ENCODE results near the gene FAM50B.

The FAM50B gene, protein sequence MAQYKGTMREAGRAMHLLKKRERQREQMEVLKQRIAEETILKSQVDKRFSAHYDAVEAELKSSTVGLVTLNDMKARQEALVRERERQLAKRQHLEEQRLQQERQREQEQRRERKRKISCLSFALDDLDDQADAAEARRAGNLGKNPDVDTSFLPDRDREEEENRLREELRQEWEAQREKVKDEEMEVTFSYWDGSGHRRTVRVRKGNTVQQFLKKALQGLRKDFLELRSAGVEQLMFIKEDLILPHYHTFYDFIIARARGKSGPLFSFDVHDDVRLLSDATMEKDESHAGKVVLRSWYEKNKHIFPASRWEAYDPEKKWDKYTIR

DNA sequence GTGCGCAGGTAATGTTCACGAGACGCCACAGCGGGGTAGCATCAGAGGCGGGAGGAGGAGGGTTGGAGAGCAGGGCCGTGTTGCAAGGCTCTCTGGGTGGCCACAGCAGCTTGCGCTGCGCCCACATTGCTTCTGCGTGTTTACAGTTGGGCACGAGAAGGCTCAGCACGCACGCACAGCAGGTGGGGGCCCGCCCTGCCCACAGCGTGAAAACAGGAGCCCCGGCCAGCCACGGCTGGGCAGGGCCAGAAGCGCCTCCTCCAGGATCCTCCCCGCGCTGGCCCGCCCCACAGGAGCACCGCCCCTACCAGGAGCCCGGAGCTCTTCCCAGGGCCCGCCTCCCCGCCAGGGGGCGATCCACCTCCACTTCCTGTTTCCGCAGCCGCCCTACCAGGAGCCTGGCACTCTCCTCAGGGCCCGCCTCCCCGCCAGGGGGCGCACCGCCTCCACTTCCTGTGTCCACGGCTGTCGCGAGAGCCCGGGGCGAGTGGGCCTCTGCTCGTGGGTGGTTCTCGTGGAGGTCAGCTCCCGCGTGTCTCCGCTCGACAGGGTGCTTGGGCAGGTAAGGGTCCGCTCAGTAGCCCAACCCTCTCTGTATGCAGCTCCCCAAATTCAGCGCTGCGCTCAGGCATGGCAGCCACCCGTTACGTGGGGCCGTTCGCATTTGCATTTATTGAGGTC lies at the start of gene FAM50B:
Gene FAM50B, plus strand, starts transcription at position 449 of the 681 bp plus-strand sequence. CDS start 439 bp downstream, outside the sequence.
- DNase-seq, result peak; percentile 86

DNA sequence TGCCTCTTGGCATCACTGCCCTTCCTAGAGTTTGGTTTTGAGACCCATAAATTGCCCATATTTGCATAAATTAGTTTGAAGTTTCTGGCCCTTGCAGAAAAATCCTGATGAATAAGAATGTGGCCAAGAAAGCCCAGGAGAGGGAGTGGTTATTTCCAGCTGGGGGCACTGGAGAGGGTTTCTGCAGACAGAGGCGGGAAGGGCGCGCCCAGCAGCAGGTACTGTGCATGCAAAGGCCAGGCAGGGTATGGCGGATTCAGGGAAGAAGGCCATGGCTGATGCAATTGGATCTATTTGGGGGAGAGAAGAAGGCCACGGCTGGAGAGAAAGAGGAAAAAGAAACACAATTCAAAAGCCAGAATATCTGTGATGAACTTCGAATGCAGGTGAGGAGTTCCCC lies 49.5 kb upstream of the FAM50B start:
- DNase-seq, result no peak

DNA sequence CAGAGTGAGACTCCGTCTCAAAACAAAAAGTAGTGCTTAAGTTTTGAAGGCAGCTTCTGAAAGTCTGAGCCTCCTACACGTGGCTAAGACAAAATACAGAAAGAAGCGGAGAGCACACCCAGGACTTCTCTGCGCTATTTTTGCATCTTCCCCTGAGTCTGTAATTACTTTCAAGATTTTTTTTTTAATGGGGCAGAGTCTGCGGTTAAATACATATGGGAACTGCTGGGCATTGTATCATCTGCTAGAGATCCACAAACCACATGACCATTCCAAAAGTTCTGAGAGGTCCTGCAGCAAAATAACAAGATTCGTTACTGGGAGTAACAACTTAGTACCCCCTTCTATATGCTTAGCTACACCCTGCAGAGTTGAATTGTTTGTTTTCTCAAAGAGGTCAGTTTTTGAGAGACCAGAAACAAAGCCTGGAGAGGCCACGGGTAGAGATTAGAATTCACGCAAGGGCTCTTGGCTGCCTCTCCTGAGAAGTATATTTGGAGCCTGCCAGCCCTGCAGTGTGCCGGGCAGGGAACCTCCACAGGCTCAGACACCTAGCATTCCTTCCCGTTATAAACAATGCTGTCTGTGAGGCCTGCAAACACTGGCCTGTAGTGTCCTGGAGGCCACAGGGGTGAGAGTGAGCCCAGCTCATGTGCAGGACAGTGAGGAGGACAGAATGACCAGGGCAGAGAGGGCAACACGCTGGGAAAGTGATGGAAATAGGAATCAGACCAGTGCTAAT lies 48.2 kb upstream of the FAM50B start:
- DNase-seq, result no peak

DNA sequence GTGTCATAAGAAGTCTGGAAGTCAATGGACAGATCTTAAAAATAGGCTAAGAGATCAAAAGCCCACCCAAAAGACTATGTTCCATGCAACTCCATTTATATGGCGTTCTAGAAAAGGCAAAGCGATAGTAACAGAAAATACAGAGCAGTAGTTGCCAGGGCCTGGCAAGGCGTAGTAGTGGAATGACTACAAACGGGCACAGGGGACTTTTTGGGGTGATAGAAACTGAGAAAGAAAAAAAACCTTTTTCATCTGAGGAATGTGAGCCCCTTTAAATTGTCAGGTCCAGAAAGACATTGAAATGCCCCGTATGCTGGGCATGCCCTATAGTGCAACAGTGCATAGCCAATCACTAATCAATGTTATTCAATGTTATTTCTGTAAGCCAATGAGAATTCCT lies 47.2 kb upstream of the FAM50B start:
- DNase-seq, result no peak

DNA sequence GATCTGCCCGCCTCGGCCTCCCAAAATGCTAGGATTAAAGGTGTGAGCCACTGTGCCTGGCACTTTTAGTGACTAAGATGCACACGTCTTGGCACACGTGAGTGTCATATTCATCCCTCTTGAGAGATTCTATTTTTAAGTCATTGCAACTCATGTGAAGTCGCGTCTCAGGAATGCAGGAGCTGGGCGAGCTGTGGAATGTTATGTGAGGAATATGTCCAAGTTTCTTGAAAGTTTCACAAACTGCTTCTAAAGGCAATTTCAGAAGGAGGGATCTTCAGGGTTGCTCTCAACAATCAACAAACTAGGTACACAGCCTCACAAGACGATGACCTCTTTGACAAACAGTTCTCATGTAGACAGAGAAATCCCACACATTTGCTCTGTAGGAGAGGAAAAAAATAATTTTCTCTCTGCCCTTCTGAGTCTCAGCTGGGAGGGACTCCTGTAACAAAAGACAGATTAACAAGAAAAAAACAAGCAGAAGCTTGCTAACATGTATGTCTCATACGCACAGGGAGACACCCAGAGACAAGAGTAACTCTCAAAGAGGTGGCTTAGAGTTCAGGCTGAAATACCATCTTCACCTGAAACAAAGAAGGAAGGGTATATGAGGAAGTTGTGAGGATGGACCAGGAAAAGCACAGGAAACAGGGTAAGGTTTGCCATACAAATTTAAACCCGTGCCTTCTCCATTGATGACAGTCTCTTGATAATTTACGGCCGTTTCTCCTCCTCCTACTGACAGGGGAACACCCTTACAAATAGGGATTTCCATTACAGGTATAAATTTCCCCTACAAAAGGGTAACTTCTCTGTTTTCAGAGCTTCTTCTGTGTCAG lies 45.3 kb upstream of the FAM50B start:
- DNase-seq, result peak; percentile 43

DNA sequence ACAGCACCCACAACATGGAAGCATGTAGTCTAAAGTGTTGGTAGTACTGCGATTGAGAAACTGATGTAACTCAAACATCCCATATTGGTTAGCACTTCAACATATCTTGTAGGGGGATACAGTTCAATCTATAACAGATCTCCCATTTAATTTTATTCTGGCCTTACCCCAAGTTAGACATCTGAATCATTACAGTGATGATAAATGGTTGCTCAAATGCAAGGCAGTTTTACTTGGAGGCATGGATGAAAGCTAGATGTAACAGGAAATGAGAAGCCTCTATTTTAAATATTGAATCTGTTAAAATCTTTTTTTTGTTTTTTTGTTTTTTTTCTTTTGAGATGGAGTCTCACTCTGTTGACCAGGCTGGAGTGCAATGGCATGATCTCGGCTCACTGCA lies 44.2 kb upstream of the FAM50B start:
- DNase-seq, result no peak

DNA sequence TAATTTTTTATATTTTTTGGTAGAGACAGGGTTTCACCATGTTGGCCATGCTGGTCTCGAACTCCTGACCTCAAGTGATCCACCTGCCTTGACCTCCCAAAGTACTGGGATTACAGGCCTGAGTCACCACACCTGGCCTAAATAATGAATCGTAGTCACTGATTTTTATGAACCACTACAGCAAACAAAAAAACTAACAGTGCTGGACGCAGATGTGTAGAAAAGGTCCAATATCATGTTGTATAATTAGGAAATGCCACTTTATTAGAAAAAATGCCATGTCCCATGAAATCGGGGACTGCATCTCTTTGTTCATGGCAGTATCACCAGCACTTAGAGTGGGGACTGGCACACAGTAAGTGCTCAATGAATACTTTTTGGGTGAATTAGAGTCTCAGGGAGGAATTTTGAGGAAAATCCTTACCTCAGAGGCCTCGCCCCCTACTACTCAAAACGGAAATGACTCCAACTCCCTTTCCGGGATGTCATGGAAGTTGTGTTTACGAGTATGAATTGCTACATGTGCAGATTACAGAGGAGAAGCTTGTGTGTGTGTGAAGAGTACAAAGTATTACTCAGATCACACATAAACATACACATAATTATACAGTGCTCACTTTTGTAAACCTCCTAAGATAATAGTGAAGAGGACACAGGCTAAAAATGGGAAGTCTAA lies 43.6 kb upstream of the FAM50B start:
- DNase-seq, result no peak

DNA sequence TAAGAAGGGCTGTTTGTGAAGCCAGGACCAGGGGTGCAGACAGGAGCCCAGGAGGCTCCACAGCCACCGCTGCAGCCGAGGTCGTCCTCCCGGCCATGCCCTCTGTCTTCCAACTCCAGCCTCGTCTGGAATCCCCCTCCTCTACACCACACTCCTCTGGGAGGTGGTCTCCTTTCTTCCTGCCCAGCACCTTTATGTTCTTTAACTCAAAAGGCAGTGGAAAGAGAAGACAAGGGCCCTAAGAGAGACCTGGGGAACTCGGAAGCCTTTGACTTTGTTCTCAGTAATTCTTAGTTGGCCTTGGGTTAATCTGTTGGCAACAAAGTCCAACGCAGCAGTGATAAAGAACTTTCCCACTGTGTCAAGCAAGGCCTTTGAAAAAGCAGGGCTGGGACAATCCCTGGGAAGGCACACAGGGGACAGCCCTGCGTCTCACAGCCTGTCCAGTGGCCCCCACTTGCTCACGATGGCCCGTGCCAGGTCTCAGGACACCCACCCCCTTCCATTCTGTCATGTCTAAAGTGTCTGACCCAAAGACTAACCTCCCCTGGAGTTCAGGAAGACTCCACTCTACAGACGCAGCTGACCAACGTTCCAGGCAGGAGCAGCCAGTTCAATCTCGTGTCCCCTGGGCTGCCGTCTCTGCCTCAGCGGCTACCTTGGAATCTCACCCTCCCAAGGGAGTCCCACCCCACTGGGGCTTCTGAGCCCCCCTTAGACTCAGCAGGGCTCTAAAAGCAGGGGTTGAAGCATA lies 42.8 kb upstream of the FAM50B start:
- no peak for DNase-seq

DNA sequence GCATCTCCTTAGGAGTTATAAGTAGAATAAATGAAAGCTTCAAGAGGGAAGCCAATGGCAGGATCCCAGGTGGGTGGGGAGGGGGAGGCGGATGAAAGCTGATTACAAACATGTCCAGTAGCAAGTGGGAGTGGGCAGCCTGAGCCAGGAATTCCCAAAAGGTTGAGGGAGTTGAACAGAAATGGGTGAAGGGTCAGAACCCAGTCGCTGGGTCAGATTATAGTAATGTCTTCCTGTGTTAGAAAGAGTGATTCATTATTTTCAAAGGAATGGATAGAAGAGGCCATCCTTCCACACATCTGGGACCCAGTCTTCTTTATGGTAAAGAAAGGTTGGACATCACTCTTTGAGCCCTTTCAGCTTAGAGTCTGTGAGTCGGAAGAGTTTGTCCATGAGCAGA lies 41.0 kb upstream of the FAM50B start:
- DNase-seq, result no peak

DNA sequence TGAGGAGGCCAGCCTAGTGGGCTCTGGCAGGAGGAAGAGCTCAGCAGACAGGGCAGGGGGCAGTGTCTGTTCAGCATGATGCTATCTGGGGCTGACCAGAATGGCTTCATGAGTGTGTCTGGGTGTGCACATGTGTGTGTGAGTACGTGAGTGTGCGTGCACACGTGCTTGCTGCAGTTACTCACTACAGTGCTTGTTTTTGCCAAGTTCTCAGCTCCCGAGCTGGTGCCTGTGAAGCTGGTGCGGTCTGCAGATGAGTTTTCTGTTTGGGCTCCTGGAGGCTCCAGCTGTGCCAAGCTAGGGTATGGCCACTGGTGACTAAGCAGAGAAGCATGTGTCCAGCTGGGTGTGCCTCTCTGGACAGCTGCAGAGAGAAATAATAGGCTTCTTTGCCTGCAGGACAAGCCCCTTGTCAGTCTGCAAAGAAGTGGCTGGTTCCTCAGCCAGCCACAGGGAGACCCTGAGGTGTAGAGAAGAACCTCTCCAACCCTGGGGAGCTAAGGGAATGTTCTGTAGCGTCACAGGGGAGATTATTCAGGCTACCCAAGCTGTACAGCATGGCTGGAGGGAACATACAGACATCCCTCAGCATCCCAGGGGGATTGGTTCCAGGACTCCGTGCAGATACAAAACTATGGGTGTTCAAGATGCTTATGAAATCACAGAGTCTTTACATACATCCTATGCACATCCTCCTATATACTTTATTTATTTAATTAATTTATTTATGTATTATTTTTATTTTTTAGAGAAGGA lies 40.2 kb upstream of the FAM50B start:
- peak; percentile 83 for DNase-seq

DNA sequence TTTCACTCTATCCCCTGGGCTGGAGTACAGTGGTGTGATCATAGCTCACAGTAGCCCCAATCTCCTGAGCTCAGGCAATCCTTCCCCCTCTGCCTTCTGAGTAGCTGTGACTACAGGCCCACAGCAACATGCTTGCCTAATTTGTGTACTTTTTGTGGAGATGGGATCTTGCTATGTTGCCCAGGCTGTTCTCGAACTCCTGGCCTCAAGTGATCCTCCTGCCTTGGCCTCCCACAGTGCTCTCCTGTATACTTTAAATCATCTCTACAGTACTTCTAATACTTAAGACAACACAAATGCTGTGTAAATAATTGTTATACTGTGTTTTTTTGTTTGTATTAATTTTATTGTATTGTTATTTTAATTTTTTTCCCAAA lies 39.7 kb upstream of the FAM50B start:
- DNase-seq, result no peak

DNA sequence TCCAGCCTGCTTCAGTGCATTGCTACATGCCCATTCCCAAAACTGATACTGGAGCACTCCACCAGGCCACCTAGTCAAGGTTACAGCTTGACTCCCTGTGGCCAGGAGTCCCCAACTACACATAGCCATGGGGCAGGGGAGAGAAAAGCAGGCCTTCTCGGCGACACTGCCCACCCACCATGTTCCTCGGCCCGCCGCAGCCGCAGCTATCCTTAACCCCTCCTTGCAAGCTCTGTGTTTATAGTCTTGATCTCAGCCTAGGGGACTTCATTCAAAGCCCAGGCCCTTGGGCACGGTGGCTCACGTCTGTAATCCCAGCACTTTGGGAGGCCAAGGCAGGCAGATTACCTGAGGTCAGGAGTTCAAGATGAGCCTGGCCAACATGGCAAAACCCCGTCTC lies 39.2 kb upstream of the FAM50B start:
- DNase-seq, result no peak

DNA sequence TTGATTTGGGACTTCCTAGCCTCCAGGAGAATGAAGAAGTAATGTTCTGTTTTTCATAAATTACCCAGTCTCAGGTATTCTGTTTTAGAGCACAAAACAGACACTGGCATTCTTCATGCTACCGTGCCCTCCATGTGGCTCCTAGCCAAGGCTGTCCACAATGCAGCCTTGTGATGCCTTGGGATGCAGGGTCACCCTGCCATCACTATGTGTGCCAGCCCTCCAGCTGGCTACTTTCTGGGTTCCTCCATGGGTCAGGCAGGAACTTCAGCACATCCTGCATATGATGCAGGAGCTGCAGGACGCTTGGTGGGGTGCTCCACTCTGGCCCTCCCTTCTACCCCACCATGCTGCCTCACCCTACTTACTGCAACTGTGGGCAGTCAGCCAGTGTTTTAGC lies 38.0 kb upstream of the FAM50B start:
- DNase-seq, result no peak

DNA sequence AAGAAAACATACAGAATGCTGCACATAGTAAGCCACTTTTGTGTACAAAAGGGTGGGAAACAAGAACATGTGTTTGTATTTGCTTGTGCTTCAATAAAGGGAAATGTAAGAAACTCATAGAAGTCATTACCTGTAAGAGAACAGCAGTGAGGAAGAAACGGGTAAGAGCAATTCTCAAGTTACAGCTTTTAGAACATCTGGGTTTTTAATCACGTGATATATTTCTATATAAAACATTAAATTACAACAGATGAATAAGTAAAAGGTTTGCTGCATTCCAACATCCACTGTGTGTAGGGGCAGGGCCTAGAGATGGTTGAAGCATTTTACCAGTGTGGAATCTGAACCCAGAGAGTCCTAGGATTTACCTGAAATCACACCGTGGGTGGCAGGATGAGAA lies 36.6 kb upstream of the FAM50B start:
- no peak for DNase-seq

DNA sequence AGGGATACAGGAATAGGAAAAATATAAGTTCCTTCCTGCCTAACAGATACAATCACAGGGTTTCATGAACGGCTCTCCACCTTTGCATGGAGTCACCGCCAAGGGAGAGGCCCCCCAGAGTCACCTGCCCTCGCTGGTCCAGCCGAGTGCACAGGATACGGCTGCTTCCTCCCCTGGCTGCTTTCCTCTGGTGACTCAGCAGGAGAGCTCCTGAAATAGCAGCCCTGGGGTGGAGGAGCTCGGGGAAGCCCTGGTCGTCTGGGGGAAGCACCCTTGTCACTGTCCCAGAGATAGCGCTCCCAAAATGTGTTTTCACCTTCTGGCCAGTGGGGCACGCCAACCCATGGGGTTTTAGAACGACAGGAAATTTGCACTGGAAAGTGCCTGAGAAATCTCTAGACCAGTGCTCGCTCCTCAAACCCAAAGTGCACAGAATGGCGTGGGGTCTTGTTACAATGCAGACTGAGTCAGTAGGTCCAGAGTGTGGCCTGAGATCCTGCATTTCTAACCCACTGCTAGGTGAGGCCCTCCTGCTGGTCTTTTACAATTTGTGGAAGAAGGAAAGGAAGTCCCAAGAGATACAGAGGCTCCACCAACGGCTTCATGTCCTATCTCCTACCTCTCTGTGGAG lies 35.9 kb upstream of the FAM50B start:
- peak; percentile 90 for DNase-seq

DNA sequence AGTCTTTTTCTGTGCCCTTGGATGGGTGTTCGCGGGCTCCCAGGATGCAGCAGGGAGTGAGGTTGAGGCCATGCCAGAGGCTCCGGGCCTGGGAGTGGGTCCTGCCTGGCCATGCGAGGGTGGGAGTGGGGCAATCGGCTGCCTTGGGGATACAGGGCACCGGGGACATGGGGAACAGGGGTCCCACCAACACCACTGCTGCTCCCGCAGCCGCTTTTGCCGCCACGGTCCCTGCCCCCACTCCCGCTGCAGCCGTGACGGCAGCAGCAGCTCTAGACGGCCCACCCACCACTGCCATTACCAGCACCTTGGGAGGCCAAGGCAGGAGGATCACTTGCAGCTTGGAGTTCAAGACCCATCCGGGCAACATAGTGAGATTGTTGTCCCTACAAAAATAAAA lies 35.3 kb upstream of the FAM50B start:
- no peak for DNase-seq

DNA sequence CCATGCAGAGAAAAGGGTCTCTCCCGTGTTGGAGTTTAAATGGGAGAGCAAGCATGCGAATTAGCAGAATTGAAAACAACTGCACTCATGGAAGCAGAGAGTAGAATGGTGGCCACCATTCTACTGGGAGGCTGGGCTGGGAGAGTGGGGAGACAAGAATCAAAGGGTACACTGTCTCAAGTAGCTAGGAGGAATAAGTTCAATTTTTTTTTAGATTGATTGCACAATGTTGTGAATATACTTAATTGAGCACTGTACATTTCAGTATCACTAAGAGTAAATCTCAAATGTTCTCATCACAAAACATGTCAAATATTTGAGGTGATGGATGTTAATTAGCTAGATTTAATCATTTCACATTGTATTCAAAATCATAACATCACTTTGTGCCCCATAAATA lies 34.6 kb upstream of the FAM50B start:
- no peak for DNase-seq

DNA sequence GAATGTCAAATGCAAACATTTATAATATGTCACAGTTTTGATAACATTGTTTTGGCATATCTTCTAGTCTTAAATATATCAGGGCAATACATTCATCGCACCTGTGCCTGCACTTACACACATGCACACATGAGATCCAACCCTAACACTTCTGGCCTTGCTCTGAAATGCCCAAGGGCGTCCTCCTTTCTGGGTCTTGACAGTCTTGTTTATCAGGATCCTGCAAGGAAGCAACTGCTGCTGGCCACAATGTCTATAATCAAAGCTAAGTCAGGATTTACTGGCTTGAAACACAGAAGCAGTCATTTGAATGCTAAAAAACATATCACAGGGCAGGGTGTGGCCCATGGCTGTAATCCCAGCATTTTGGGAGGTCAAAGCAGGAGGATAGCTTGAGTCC lies 32.9 kb upstream of the FAM50B start:
- no peak for DNase-seq

DNA sequence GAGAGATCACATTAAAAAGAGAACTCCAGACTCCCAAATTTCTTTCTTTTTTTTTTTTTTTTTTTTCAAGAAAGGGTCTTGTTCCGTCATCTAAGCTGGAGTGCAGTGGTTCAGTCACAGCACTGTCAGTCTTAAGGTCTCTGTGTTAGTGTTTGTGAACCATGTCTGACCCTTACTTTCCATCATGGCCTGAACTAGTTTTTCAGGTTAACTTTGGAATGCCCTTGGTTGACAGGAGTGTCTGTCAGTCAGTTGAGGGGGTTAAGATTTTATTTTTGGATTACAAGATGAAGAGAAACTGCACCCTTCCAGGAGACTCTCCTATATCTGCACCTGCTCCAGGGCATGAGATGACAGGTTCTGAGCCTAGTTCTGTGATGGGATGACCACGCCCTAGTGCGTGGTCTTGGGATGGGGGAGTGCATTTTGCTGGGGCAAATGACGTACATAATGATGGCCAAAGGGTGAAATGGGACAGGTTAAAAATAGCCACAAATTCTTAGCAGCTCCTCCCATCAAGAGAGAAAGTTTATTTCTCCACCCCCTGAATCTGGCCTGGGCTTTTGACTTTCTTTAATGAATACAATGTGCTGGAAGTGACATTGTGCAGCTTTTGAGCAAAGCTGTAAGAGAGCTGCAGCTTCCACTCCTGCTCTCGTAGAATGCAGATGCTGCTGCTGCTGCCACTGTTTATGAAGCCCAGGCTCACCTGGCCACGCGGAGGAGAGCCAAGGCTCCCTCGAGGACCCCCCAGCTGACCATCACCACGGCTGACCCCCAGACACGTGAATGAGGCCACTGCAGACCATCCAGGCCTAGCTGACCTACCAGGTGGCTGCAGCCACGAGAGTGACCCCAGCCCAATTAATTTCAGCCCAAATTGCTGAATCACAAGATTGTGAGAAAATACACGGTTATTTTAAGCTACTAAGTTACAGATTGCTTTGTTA lies 29.7 kb upstream of the FAM50B start:
- DNase-seq, result no peak

All from 8988T (cell line).